Measurements from ENCODE around the gene IDH3G. TPM values are rescaled to one million over a fixed set of nuclear protein-coding genes. Genes with fewer than 3 reads are reported as not detected.

The IDH3G gene
- total RNA-seq, 1 donor from 2014 or later = 62.2 TPM

DNA sequence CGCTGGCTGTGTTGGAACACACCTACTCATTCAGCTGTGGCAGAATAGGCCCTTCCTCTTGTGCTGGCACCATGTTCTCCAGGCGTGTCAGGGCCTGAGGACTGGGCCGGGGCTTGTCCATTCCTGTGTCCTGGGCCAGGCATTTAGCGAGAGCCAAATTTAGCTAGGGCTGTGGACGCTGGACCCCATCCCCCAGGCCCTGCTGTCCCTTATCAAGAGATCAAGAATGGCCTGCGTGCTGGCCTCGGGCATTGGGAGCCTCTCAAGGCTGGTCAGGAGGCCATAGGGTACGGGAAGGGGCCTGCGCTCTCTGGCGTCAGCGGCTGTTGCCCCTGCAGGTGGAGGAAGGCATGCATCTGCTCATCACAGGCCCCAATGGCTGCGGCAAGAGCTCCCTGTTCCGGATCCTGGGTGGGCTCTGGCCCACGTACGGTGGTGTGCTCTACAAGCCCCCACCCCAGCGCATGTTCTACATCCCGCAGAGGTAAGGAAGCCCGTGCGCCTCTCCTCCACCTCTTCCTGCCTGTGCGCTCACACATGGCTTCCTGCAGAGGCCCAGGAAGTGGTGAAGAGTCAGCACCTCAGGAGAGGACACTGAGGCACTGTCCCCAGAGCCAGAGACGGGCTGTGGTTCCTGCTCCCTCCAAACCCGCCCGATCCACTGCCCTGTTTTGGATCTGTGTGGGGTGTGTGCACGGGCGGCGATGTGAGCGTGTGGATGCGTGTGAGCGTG lies 54.3 kb downstream of the IDH3G start:
- DNase-seq (ENCODE audit: low read depth) = no peak
- no peak overlapping the region for H3K4me3 ChIP-seq (ENCODE audit: low read depth, low read length)
- TF ChIP-seq, protein P1, sequence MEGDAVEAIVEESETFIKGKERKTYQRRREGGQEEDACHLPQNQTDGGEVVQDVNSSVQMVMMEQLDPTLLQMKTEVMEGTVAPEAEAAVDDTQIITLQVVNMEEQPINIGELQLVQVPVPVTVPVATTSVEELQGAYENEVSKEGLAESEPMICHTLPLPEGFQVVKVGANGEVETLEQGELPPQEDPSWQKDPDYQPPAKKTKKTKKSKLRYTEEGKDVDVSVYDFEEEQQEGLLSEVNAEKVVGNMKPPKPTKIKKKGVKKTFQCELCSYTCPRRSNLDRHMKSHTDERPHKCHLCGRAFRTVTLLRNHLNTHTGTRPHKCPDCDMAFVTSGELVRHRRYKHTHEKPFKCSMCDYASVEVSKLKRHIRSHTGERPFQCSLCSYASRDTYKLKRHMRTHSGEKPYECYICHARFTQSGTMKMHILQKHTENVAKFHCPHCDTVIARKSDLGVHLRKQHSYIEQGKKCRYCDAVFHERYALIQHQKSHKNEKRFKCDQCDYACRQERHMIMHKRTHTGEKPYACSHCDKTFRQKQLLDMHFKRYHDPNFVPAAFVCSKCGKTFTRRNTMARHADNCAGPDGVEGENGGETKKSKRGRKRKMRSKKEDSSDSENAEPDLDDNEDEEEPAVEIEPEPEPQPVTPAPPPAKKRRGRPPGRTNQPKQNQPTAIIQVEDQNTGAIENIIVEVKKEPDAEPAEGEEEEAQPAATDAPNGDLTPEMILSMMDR (conservative IDR thresholded peaks at IDR 0.05; ENCODE audit: low read depth, low read length) = no peak

DNA sequence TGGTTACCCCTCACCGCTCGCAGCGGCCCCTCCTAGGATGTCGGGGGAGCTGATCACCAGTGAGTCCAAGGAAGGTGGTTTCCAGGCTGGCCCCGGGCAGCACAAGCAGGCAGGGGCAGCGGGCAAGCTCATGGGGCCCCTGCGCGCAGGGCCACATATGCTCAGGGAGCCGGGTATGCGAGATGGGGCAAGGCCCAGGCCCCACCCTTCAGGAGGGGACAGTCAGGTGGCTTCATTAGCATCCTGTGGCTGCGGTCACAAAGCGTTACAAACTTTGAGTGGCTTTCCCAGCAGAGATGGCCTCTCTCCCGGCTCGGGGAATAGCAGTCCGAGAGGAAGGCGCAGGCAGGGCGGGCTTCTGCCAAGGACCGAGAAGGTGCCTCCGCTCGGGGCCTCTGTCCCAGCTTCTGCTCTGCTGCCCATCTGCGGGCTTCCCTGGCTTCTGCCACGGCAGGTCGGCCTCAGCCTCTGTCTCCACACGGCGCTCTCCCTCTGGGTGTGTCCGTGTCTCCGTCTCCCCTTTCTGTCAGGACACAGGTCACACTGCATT lies 56.0 kb downstream of the IDH3G start:
- H3K4me3 ChIP-seq (ENCODE audit: low read depth, low read length) = no peak overlapping the region
- TF ChIP-seq, protein P1 (conservative IDR thresholded peaks at IDR 0.05; ENCODE audit: low read depth, low read length) = no peak
- DNase-seq (ENCODE audit: low read depth) = no peak

DNA sequence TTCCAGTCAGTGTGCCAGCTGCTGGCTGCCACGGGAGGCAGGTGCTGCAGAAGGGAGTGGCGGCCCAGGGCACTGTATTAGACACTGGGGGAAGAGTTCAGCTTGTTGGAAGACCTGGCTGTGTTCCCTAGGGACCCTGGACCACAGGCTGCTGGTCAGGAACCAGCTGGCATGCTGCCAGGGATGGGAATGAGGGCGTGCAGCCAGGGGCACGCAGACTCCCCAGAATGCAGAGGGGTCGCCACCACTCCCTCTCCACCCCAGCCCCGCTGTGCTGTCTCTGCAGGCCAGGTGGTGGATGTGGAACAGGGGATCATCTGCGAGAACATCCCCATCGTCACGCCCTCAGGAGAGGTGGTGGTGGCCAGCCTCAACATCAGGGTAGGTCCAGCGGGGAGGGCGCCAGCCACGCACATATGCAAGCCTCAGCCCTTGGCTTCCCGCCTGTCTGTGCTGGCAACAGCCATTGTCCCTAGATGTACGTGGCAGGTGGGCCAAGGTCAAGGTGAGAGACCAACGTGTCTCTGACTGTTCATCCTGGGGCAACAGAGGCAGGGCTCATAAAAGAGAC lies 57.2 kb downstream of the IDH3G start:
- H3K4me3 ChIP-seq (ENCODE audit: low read depth, low read length) = no peak overlapping the region
- no peak for DNase-seq (ENCODE audit: low read depth)
- TF ChIP-seq, protein P1 (conservative IDR thresholded peaks at IDR 0.05; ENCODE audit: low read depth, low read length) = no peak

DNA sequence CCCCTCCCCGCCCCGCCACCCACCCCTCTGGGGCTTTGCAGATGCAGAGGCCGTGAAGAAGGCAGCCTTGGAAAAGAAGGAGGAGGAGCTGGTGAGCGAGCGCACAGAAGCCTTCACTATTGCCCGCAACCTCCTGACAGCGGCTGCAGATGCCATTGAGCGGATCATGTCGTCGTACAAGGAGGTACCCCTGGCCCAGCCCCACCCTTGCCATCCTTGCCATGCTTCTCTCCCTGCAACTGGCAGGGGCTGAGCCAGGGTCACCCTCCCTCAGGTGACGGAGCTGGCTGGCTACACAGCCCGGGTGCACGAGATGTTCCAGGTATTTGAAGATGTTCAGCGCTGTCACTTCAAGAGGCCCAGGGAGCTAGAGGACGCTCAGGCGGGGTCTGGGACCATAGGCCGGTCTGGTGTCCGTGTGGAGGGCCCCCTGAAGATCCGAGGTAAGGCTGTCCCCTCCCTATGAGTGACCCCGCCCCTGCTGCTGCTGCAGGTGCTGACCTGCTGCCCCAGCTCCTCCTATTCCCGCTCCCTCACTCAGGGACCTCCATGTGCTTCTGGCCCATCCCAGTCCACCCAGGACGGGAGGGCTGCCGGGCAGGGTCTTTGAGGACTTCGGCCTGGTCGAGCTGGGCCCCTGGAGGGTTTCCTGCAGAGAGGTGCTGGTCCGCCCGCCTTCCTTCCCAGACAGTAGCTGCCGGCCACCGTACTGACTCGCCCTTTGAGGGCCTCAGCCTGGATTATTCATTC lies 57.9 kb downstream of the IDH3G start:
- TF ChIP-seq, protein P1 (conservative IDR thresholded peaks at IDR 0.05; ENCODE audit: low read depth, low read length) = no peak
- no peak for DNase-seq (ENCODE audit: low read depth)
- no peak overlapping the region for H3K4me3 ChIP-seq (ENCODE audit: low read depth, low read length)

Other genes starting within 250 kb of the IDH3G start
- gene CCNQ, start 195.2 kb downstream of the IDH3G start, total RNA-seq = 31.4 and 48.3 TPM in 2 replicates
- 3.1 and 5.9 TPM in 2 replicates for gene DUSP9, start 147.2 kb downstream of the IDH3G start, total RNA-seq
- gene PNCK, start 120.6 kb downstream of the IDH3G start, total RNA-seq = 0.86 TPM in 1 of 2 replicates, not detected in the other
- 20.0 and 30.5 TPM in 2 replicates for gene SLC6A8, start 106.4 kb downstream of the IDH3G start, total RNA-seq
- 155 and 163 TPM in 2 replicates for gene BCAP31, start 70.0 kb downstream of the IDH3G start, total RNA-seq
- 8.2 and 12.6 TPM in 2 replicates for gene ABCD1, start 69.5 kb downstream of the IDH3G start, total RNA-seq
- gene PLXNB3, start 30.1 kb downstream of the IDH3G start, total RNA-seq = 2.9 and 7.4 TPM in 2 replicates
- gene SRPK3, start 13.3 kb downstream of the IDH3G start, total RNA-seq = 0.17 TPM in 1 of 2 replicates, not detected in the other
- 128 and 239 TPM in 2 replicates for gene SSR4, start 293 bp upstream of the IDH3G start, total RNA-seq
- under 0.01 and 0.17 TPM in 2 replicates for gene PDZD4, start 36.2 kb upstream of the IDH3G start, total RNA-seq
- gene L1CAM, start 91.8 kb upstream of the IDH3G start, total RNA-seq = 35.7 and 62.1 TPM in 2 replicates
- gene AVPR2, start 110.3 kb upstream of the IDH3G start, total RNA-seq = 0.22 and 1.4 TPM in 2 replicates
- 11.6 and 20.2 TPM in 2 replicates for gene ARHGAP4, start 131.9 kb upstream of the IDH3G start, total RNA-seq
- gene NAA10, start 140.7 kb upstream of the IDH3G start, total RNA-seq = 88.0 and 171 TPM in 2 replicates
- 0.92 and 1.5 TPM in 2 replicates for gene RENBP, start 150.3 kb upstream of the IDH3G start, total RNA-seq
- gene HCFC1, start 177.4 kb upstream of the IDH3G start, total RNA-seq = 59.7 and 61.9 TPM in 2 replicates
- 2.3 and 4.3 TPM in 2 replicates for gene TMEM187, start 178.4 kb upstream of the IDH3G start, total RNA-seq
- gene IRAK1, start 225.5 kb upstream of the IDH3G start, total RNA-seq = 131 and 219 TPM in 2 replicates